Hepatocyte (in vitro differentiated cells): ENCODE data around the gene SLC26A6. TPM values are rescaled to one million over a fixed set of nuclear protein-coding genes. Genes with fewer than 3 reads are reported as not detected.

Source experiments
- DNase-seq: peaks from one replicate; pipeline ENCODE4 v3.0.0-alpha.2; 2016; ENCODE audit warnings: low spot score
- H2AFZ ChIP-seq: fragments of 200-600 bp; sonication (generic); 2 replicates; pipeline ENCODE4 v1.6.0; 2016; ENCODE audit warnings: antibody characterized with exemption, mild to moderate bottlenecking
- H3K27ac ChIP-seq: fragments of 200-600 bp; sonication (generic); 2 replicates; pipeline ENCODE4 v1.5.1; 2016; ENCODE audit warnings: mild to moderate bottlenecking
- H3K27me3 ChIP-seq: fragments of 200-600 bp; sonication (generic); 2 replicates; pipeline ENCODE4 v1.6.1; 2016
- H3K36me3 ChIP-seq: fragments of 200-600 bp; sonication (generic); replicated peaks from 2 replicates; pipeline ENCODE4 v1.5.1; 2016; ENCODE audit warnings: low read depth; ENCODE audit not compliant: insufficient read depth
- H3K4me1 ChIP-seq: fragments of 200-600 bp; sonication (generic); 2 replicates; pipeline ENCODE4 v1.5.1; 2016; ENCODE audit warnings: mild to moderate bottlenecking, moderate library complexity; ENCODE audit not compliant: insufficient read depth
- H3K4me2 ChIP-seq: fragments of 200-600 bp; sonication (generic); 2 replicates; pipeline ENCODE4 v1.6.0; 2016
- H3K4me3 ChIP-seq: fragments of 200-600 bp; sonication (generic); 2 replicates; pipeline ENCODE4 v1.5.1; 2016; ENCODE audit warnings: mild to moderate bottlenecking
- H3K79me2 ChIP-seq: fragments of 200-600 bp; sonication (generic); 2 replicates; pipeline ENCODE4 v1.6.0; 2017; ENCODE audit warnings: mild to moderate bottlenecking
- H3K9me2 ChIP-seq: fragments of 200-600 bp; sonication (generic); replicated peaks from 2 replicates; pipeline ENCODE4 v1.6.0; 2017; ENCODE audit warnings: mild to moderate bottlenecking; ENCODE audit not compliant: insufficient read depth
- H3K9me3 ChIP-seq: fragments of 200-600 bp; sonication (generic); 2 replicates; pipeline ENCODE4 v1.5.1; 2016; ENCODE audit warnings: low read depth, mild to moderate bottlenecking
- H4K20me1 ChIP-seq: fragments of 200-600 bp; sonication (generic); 2 replicates; pipeline ENCODE4 v1.6.0; 2016; ENCODE audit warnings: mild to moderate bottlenecking; ENCODE audit not compliant: insufficient read depth, poor library complexity, severe bottlenecking
- CTCF ChIP-seq: fragments of 200-600 bp; sonication (generic); IDR thresholded peaks from 2 replicates; pipeline ENCODE4 v1.5.1; 2016; ENCODE audit warnings: antibody characterized with exemption, mild to moderate bottlenecking; ENCODE audit not compliant: poor library complexity
- EZH2 ChIP-seq: fragments of 200-600 bp; sonication (generic); IDR thresholded peaks from 2 replicates; pipeline ENCODE4 v1.6.1; 2016; ENCODE audit warnings: antibody characterized with exemption, mild to moderate bottlenecking, borderline replicate concordance
- EZH2phosphoT487 ChIP-seq: fragments of 200-600 bp; sonication (generic); IDR thresholded peaks from one replicate; pipeline ENCODE4 v1.6.1; 2018; ENCODE audit warnings: antibody characterized with exemption, mild to moderate bottlenecking, low read depth, moderate library complexity; ENCODE audit not compliant: unreplicated experiment, severe bottlenecking
- WGBS: methylation state at CpG from one replicate; pipeline ENCODE4 v1.1.6; 2016; ENCODE audit warnings: low lambda C conversion rate; ENCODE audit errors: missing lambda C conversion rate; 5-methylcytosine and 5-hydroxymethylcytosine counted together
- polyA plus RNA-seq: library from polyadenylated mRNA; unstranded; fragments of >200 nt; fragmentation: Nextera tagmentation; extraction: Ambion mirVana; gene quantifications from 2 replicates; pipeline ENCODE4 v1.2.1, GENCODE V29; 2016
- total RNA-seq: library from RNA; depleted of rRNA; stranded (reverse); fragments of >200 nt; gene quantifications from 2 replicates; pipeline ENCODE4 v1.2.3, GENCODE V29; 2014

Gene SLC26A6
- total and polyA plus RNA-seq, 2 experiments from 2014 or later = 53.7 to 56.6 TPM

- H3K27me3 ChIP-seq = no peaks in the 10 kb centered on the region
- H4K20me1 ChIP-seq = no peaks in the 10 kb centered on the region
- H3K4me1 ChIP-seq = peaks cover 46% of the 10 kb centered on the region
- TF ChIP-seq CTCF (no peak), EZH2 (no peak), EZH2phosphoT487 (no peak)
- H2AFZ ChIP-seq = no peak overlapping the region
- no peaks in the 10 kb centered on the region for H3K9me3 ChIP-seq
- H3K9me2 ChIP-seq = no peaks in the 10 kb centered on the region
- WGBS = 93% methylated on average over 6 of the region's 6 CpGs
- no peak overlapping the region for H3K4me2 ChIP-seq
- DNase-seq = no peak
- no peaks in the 10 kb centered on the region for H3K79me2 ChIP-seq
- no peaks in the 10 kb centered on the region for H3K36me3 ChIP-seq
- no peak overlapping the region for H3K4me3 ChIP-seq
- H3K27ac ChIP-seq = peak overlapping the region; percentile 95
These were observed 37.9 kb downstream of the SLC26A6 start for GRCh38 chr3:48597408-48597800.

- Histone ChIP-seq H3K4me1 (peaks cover 46% of the 10 kb centered on the region), H3K4me2 (no peak overlapping the region), H3K4me3 (no peak overlapping the region), H3K9me2 (no peaks in the 10 kb centered on the region), H2AFZ (no peak overlapping the region), H3K27ac (peak overlapping the region; percentile 95), H3K79me2 (no peaks in the 10 kb centered on the region), H3K36me3 (no peaks in the 10 kb centered on the region), H3K9me3 (no peaks in the 10 kb centered on the region), H4K20me1 (no peaks in the 10 kb centered on the region), H3K27me3 (no peaks in the 10 kb centered on the region)
- no peak for TF ChIP-seq CTCF
- TF ChIP-seq EZH2 = no peak
- no peak for TF ChIP-seq EZH2phosphoT487
- 88% methylated on average over 8 of the region's 8 CpGs for WGBS
- DNase-seq = no peak
These were observed 38.4 kb downstream of the SLC26A6 start for GRCh38 chr3:48596676-48597407.

GRCh38 chr3:48596157-48596556 lies 39.1 kb downstream of the SLC26A6 start:
- no peaks in the 10 kb centered on the region for H3K9me2 ChIP-seq
- H4K20me1 ChIP-seq = no peaks in the 10 kb centered on the region
- 66% methylated on average over 5 of the region's 5 CpGs for WGBS
- no peak for DNase-seq
- no peak overlapping the region for H3K4me3 ChIP-seq
- no peaks in the 10 kb centered on the region for H3K27me3 ChIP-seq
- H3K9me3 ChIP-seq = no peaks in the 10 kb centered on the region
- peak overlapping the region; percentile 95 for H3K27ac ChIP-seq
- no peaks in the 10 kb centered on the region for H3K79me2 ChIP-seq
- H2AFZ ChIP-seq = no peak overlapping the region
- H3K4me2 ChIP-seq = peak overlapping the region; percentile 15
- no peaks in the 10 kb centered on the region for H3K36me3 ChIP-seq
- peaks cover 46% of the 10 kb centered on the region for H3K4me1 ChIP-seq
- no peak for TF ChIP-seq CTCF
- no peak for TF ChIP-seq EZH2phosphoT487
- TF ChIP-seq EZH2 = no peak
